Measurements from ENCODE around the gene VTN. TPM values are rescaled to one million over a fixed set of nuclear protein-coding genes. Genes with fewer than 3 reads are reported as not detected.

Gene VTN
- total RNA-seq, 1 donor from 2014 or later = 0.18 TPM

GRCh38 chr17:28345419-28346198, 24.5 kb downstream of the VTN start:
- intact Hi-C loops (cut with micrococcal nuclease) = no loop called here
- Mint-ChIP-seq H3K27me3 (no peaks in the 10 kb centered on the region), H3K4me3 (no peak overlapping the region), H3K27ac (no peak overlapping the region), H3K9me3 (no peaks in the 10 kb centered on the region), H3K36me3 (ENCODE audit: low read depth) (peaks cover 86% of the 10 kb centered on the region), H3K4me1 (no peaks in the 10 kb centered on the region)
- ATAC-seq (ENCODE audit: low read depth) (no peak), DNase-seq (no peak)
- TF ChIP-seq CTCF (IDR thresholded peaks at IDR 0.05) = no peak
- ChIA-PET POLR2A (interaction anchor here (1.1 to 1.2 kb wide), 3 partner anchors 9 to 13 kb away, joined by 3 to 4 read pairs (median 3); partner anchors contain the start of genes POLDIP2 and TNFAIP1), CTCF (no interaction called here)

GRCh38 chr17:28344435-28344901, 25.6 kb downstream of the VTN start:
- no peaks in the 10 kb centered on the region for H3K9me3 Mint-ChIP-seq
- ChIA-PET CTCF (no interaction called here), POLR2A (interaction anchor here (1.2 kb wide), 2 partner anchors 8 to 13 kb away, joined by 3 read pairs; partner anchors contain the start of genes POLDIP2 and TNFAIP1)
- no peak overlapping the region for H3K27ac Mint-ChIP-seq
- ATAC-seq (ENCODE audit: low read depth) = no peak
- intact Hi-C loops (cut with micrococcal nuclease) = no loop called here
- H3K27me3 Mint-ChIP-seq = no peaks in the 10 kb centered on the region
- peaks cover 85% of the 10 kb centered on the region for H3K36me3 Mint-ChIP-seq (ENCODE audit: low read depth)
- DNase-seq = no peak
- H3K4me3 Mint-ChIP-seq = no peak overlapping the region
- no peak for TF ChIP-seq CTCF (IDR thresholded peaks at IDR 0.05)
- H3K4me1 Mint-ChIP-seq = no peaks in the 10 kb centered on the region

- POLR2A ChIA-PET = no interaction called here
- H3K27me3 Mint-ChIP-seq = no peaks in the 10 kb centered on the region
- peaks cover 86% of the 10 kb centered on the region for H3K36me3 Mint-ChIP-seq (ENCODE audit: low read depth)
- ATAC-seq (ENCODE audit: low read depth) (no peak), DNase-seq (no peak)
- H3K9me3 Mint-ChIP-seq = no peaks in the 10 kb centered on the region
- peaks cover 2% of the 10 kb centered on the region for H3K4me1 Mint-ChIP-seq
- H3K4me3 Mint-ChIP-seq = no peak overlapping the region
- H3K27ac Mint-ChIP-seq = no peak overlapping the region
- intact Hi-C loops (cut with micrococcal nuclease) = no loop called here
- CTCF ChIA-PET = no interaction called here
- TF ChIP-seq CTCF (IDR thresholded peaks at IDR 0.05) = no peak
Observed at GRCh38 chr17:28344011-28344410, 26.1 kb downstream of the VTN start.

GRCh38 chr17:28343491-28343932, 26.6 kb downstream of the VTN start:
- no peak overlapping the region for H3K4me3 Mint-ChIP-seq
- H3K36me3 Mint-ChIP-seq (ENCODE audit: low read depth) = peaks cover 81% of the 10 kb centered on the region
- no peak for TF ChIP-seq CTCF (IDR thresholded peaks at IDR 0.05)
- DNase-seq = no peak
- peaks cover 2% of the 10 kb centered on the region for H3K4me1 Mint-ChIP-seq
- H3K27ac Mint-ChIP-seq = no peak overlapping the region
- no peak for ATAC-seq (ENCODE audit: low read depth)
- H3K9me3 Mint-ChIP-seq = no peaks in the 10 kb centered on the region
- no peaks in the 10 kb centered on the region for H3K27me3 Mint-ChIP-seq
- ChIA-PET POLR2A (no interaction called here), CTCF (no interaction called here)
- intact Hi-C loops (cut with micrococcal nuclease) = no loop called here

GRCh38 chr17:28342313-28342712, 27.8 kb downstream of the VTN start:
- no peak for ATAC-seq (ENCODE audit: low read depth)

More at GRCh38 chr17:28342313-28342712, 27.8 kb downstream of the VTN start:
- CTCF ChIA-PET = no interaction called here
- H3K4me3 Mint-ChIP-seq = no peak overlapping the region
- DNase-seq = no peak
- H3K36me3 Mint-ChIP-seq (ENCODE audit: low read depth) = peaks cover 69% of the 10 kb centered on the region
- no peak for TF ChIP-seq CTCF (IDR thresholded peaks at IDR 0.05)
- POLR2A ChIA-PET = no interaction called here
- H3K9me3 Mint-ChIP-seq = no peaks in the 10 kb centered on the region
- H3K27ac Mint-ChIP-seq = no peak overlapping the region
- H3K27me3 Mint-ChIP-seq = no peaks in the 10 kb centered on the region
- intact Hi-C loops (cut with micrococcal nuclease) = no loop called here
- peaks cover 8% of the 10 kb centered on the region for H3K4me1 Mint-ChIP-seq

Data from activated B cell treated with CpG ODN at 0.5 μM for 24 hours (primary cell).